Endodermal cell (in vitro differentiated cells): ENCODE results near the gene IER2. TPM values are rescaled to one million over a fixed set of nuclear protein-coding genes. Genes with fewer than 3 reads are reported as not detected.
A peak's percentile ranks its signal among the peaks of the same experiment; 100 is the strongest.

Source experiments
- DNase-seq: peaks from one replicate; pipeline ENCODE4 v3.0.0-alpha.2; 2017
- H3K27ac ChIP-seq: 2 replicates; pipeline ENCODE4 v1.5.1; 2013; ENCODE audit warnings: mild to moderate bottlenecking, low read depth, low read length, moderate library complexity
- H3K27me3 ChIP-seq: 2 replicates; pipeline ENCODE4 v1.6.1; 2013; ENCODE audit warnings: mild to moderate bottlenecking, low read length, moderate library complexity; ENCODE audit not compliant: insufficient read depth, control insufficient read depth, poor library complexity, severe bottlenecking
- H3K36me3 ChIP-seq: 2 replicates; pipeline ENCODE4 v1.7.0; 2013; ENCODE audit warnings: mild to moderate bottlenecking, low read length, moderate library complexity; ENCODE audit not compliant: control insufficient read depth, insufficient read depth
- H3K4me1 ChIP-seq: one replicate; pipeline ENCODE4 v1.7.0; 2013; ENCODE audit warnings: low read length; ENCODE audit not compliant: control insufficient read depth, insufficient read depth
- H3K4me3 ChIP-seq: 2 replicates; pipeline ENCODE4 v1.5.1; 2013; ENCODE audit warnings: mild to moderate bottlenecking, low read length, moderate library complexity
- H3K9ac ChIP-seq: 2 replicates; pipeline ENCODE4 v1.6.1; 2013; ENCODE audit warnings: mild to moderate bottlenecking, low read length, moderate library complexity; ENCODE audit not compliant: poor library complexity, severe bottlenecking; ENCODE audit errors: extremely low read depth
- H3K9me3 ChIP-seq: 2 replicates; pipeline ENCODE4 v1.6.1; 2013; ENCODE audit warnings: mild to moderate bottlenecking, low read length, moderate library complexity; ENCODE audit not compliant: control insufficient read depth
- H3K27ac Mint-ChIP-seq: 2 replicates; pipeline ENCODE4 v1.8.0; 2020; ENCODE audit warnings: mixed read lengths
- H3K27me3 Mint-ChIP-seq: 2 replicates; pipeline ENCODE4 v1.8.0; 2021; ENCODE audit warnings: mild to moderate bottlenecking, mixed read lengths; ENCODE audit not compliant: insufficient read depth
- H3K36me3 Mint-ChIP-seq: 2 replicates; pipeline ENCODE4 v1.8.0; 2020; ENCODE audit warnings: low read depth, mixed read lengths
- H3K4me1 Mint-ChIP-seq: 2 replicates; pipeline ENCODE4 v1.8.0; 2020; ENCODE audit warnings: mixed read lengths
- H3K4me3 Mint-ChIP-seq: 2 replicates; pipeline ENCODE4 v1.8.0; 2020; ENCODE audit warnings: mild to moderate bottlenecking, moderate library complexity, mixed read lengths
- H3K9me3 Mint-ChIP-seq: 2 replicates; pipeline ENCODE4 v1.8.0; 2020; ENCODE audit warnings: mild to moderate bottlenecking, mixed read lengths
- CTCF ChIP-seq: fragments of 200-600 bp; sonication (generic); conservative IDR thresholded peaks from 2 replicates; pipeline ENCODE4 v1.5.0; 2021; ENCODE audit warnings: antibody characterized with exemption, mild to moderate bottlenecking
- WGBS, 2 experiments: methylation state at CpG; one replicate each; pipeline versions ENCODE4 v1.1.5 to v1.1.7; 2013; ENCODE audit warnings: missing lambda C conversion rate in 2 of 2, mixed read lengths in 1 of 2; ENCODE audit not compliant: insufficient coverage in 1 of 2, insufficient read length in 1 of 2; 5-methylcytosine and 5-hydroxymethylcytosine counted together
- total RNA-seq, 2 donors: library from RNA; stranded (reverse); fragmentation: NEBNext Ultra II Directional in 1 of 2; extraction: Animal tissue kit (Norgen Biotek cat#: 25700) in 1 of 2; gene quantifications; 2 replicates in 1 of 2; 3 replicates in 1 of 2; pipeline ENCODE4 v1.2.1, GENCODE V29; 2021

The IER2 gene
- total RNA-seq, 2 donors from 2014 or later, result 55.3 to 66.6 TPM

- WGBS, 2 experiments, result 93 to 95% methylated on average over 3 to 12 of the region's 13 CpGs
- no peak overlapping the region for H3K27ac ChIP-seq
- Mint-ChIP-seq H3K9me3 (no peaks in the 10 kb centered on the region), H3K36me3 (peaks cover 13% of the 10 kb centered on the region), H3K27me3 (peaks cover 33% of the 10 kb centered on the region), H3K4me1 (peaks cover 7% of the 10 kb centered on the region), H3K27ac (no peak overlapping the region), H3K4me3 (no peak overlapping the region)
- TF ChIP-seq CTCF, result no peak
- peaks cover 35% of the 10 kb centered on the region for H3K27me3 ChIP-seq
- DNase-seq, result no peak
- H3K9ac ChIP-seq, result no peak overlapping the region
- H3K9me3 ChIP-seq, result no peaks in the 10 kb centered on the region
- no peaks in the 10 kb centered on the region for H3K36me3 ChIP-seq
- no peak overlapping the region for H3K4me3 ChIP-seq
- H3K4me1 ChIP-seq, result no peaks in the 10 kb centered on the region
Observed at GRCh38 chr19:13103581-13104359, 46.4 kb upstream of the IER2 start.

DNA sequence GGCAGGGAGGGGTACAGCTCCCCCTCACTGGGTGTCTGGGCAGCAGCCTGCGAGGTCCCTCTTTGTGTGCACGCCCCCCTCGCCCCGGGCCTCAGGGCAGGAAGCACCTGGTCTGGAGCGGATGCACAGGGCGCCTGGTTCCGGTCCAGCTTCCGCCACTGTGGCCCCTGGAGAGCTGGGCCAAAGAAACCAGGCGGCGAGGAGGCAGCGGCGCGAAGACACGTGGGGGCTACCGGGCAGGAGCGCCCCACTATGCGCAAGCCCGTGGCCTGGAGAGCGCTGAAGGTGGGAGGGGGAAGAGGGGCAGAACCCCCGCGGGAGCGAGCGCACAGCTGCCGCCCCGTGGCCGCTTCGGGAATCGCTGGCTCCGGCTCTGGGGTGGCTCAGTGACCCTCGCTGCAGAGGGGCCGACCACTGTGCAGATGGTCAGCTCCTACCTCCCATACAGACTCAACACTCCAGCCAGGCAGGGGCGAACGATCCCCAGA, 45.8 kb upstream of the IER2 start:
- Histone ChIP-seq H3K4me3 (no peak overlapping the region), H3K4me1 (no peaks in the 10 kb centered on the region), H3K27me3 (peaks cover 28% of the 10 kb centered on the region), H3K9me3 (no peaks in the 10 kb centered on the region), H3K9ac (no peak overlapping the region), H3K27ac (no peak overlapping the region), H3K36me3 (peaks cover 3% of the 10 kb centered on the region)
- DNase-seq, result peak; percentile 87
- Mint-ChIP-seq H3K4me3 (no peak overlapping the region), H3K4me1 (peaks cover 7% of the 10 kb centered on the region), H3K27ac (no peak overlapping the region), H3K36me3 (peaks cover 16% of the 10 kb centered on the region), H3K27me3 (peaks cover 27% of the 10 kb centered on the region), H3K9me3 (no peaks in the 10 kb centered on the region)
- peak; percentile 84 for TF ChIP-seq CTCF
- WGBS, 2 experiments, result 63 to 81% methylated on average over 11 to 33 of the region's 33 CpGs

DNA sequence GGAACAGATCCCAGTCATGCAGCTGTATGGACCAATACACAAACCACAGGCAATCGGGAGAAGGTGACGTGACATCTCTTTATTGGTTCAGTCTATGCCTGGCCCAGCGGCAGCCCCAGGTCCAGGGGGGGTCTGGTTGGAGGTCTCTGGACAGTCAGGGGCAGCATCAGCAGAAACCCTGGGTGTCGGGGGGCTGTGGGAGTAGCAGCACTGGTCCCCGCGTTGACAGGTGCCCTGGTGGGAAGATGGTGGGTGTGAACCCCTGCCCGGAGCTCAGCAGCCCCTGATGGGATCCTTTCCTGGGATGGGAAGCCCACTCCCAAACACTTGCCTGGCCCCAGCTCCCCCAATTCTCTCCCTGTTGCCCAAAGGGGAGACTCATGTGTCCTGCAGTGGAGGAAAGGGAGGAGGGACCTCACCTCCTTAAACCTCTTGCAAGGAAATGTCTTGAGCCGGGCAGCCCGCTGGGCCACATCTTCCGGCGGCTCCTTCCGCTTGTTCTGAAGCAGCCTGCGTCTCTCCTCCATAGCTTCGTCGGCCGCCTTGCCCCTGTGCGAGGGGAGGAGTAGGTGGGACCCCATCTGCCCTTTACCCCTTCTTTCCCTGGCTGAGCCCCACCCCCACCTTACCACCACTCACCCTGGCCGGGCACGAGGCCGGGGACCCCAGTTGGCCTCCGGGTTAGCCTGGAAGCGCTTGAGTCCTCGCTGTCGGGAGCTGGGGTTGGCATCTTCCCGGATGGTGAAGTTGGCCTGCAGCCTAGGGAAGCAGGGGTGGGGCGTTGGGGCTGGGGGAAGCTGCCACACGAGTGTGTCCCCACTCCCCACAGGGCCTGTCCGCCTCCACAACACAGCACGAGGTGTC, 45.1 kb upstream of the IER2 start:
- WGBS, 2 experiments, result 94 to 96% methylated on average over 12 to 29 of the region's 29 CpGs
- DNase-seq, result no peak
- no peak overlapping the region for H3K4me3 ChIP-seq
- peaks cover 3% of the 10 kb centered on the region for H3K36me3 ChIP-seq
- Mint-ChIP-seq H3K27me3 (peaks cover 20% of the 10 kb centered on the region), H3K36me3 (peaks cover 16% of the 10 kb centered on the region), H3K9me3 (no peaks in the 10 kb centered on the region), H3K4me3 (no peak overlapping the region), H3K27ac (no peak overlapping the region), H3K4me1 (peaks cover 7% of the 10 kb centered on the region)
- H3K9me3 ChIP-seq, result no peaks in the 10 kb centered on the region
- H3K9ac ChIP-seq, result no peak overlapping the region
- H3K27ac ChIP-seq, result no peak overlapping the region
- H3K27me3 ChIP-seq, result peaks cover 22% of the 10 kb centered on the region
- no peaks in the 10 kb centered on the region for H3K4me1 ChIP-seq
- no peak for TF ChIP-seq CTCF
